GM18502 (cell line): ENCODE measurements around the gene MGARP.
A peak's percentile ranks its signal among the peaks of the same experiment; 100 is the strongest.
"Not testable (repeated sequence)": the region's sequence is repeated elsewhere in the genome, so short reads cannot be mapped to it uniquely, and the experiment has no call there.

ENCODE experiments used
- ATAC-seq: cut with Tn5 transposase; IDR thresholded peaks from one replicate; pipeline ENCODE4 v1.9.1; 2021; ENCODE audit warnings: mild to moderate bottlenecking; ENCODE audit not compliant: unreplicated experiment, poor library complexity

Gene MGARP

GRCh38 chr4:139297001-139297410 is 17.0 kb upstream of the MGARP start:
- peak; percentile 13 for ATAC-seq

- ATAC-seq = no peak
Measured at GRCh38 chr4:139295942-139296299, 15.9 kb upstream of the MGARP start.

GRCh38 chr4:139295206-139295941 is 15.3 kb upstream of the MGARP start:
- peak; percentile 91 for ATAC-seq

DNA sequence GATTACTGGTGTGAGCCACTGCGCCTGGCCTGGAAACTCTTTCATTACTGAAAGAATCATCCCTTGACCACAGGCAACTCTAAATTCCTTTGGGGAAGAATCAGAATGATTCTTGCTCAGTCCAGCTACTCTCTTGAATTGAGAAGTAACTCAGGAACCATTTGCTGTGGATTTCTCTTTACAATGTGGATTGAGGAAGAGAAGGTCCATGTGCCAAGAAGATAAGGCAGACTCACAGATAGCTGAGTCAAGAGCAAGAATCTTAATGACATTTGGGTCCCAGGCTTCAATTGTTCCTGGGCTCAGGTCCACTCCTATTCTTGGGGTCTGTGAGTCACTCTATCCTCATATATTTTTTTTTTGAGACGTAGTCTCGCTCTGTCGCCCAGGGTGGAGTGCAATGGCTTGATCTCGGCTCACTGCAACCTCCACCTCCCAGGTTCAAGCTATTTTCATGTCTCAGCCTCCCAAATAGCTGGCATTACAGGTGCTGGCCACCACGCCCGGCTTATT is 6.2 kb upstream of the MGARP start:
- ATAC-seq = no peak

GRCh38 chr4:139282721-139283075 is 2.7 kb upstream of the MGARP start:
- no peak for ATAC-seq

DNA sequence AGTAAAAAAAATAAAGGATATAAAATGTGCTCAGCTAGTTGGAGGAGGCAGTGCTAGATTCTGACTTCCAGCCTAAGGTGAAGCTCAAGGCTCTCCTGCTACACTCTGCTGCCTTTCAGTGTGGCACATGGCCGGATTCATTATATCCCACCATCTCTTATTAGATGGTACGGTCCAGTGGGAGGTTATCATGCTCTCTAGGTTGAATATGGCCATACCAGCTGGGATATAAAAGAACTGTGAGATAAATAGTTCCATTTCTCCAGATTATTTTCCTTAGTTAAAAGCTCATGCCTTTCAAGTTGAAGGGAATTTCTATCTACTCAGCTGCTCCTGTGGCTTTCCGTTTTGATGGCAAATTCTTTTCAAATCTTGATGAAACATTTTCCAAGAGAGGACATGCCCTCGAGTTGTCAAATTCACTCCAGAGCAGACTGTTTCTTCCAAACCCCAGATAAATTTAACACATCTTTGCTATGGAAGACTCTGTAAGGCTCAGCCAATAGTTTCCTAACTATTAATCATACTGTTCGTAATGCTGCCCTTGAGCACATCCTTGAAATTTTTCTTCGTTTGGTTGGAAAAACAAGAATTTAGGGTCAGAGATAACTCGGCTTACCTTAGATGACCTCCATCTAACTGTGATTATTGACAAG is 2.2 kb upstream of the MGARP start:
- ATAC-seq = no peak

GRCh38 chr4:139278912-139279759 is 889 bp downstream of the MGARP start:
- ATAC-seq = no peak

DNA sequence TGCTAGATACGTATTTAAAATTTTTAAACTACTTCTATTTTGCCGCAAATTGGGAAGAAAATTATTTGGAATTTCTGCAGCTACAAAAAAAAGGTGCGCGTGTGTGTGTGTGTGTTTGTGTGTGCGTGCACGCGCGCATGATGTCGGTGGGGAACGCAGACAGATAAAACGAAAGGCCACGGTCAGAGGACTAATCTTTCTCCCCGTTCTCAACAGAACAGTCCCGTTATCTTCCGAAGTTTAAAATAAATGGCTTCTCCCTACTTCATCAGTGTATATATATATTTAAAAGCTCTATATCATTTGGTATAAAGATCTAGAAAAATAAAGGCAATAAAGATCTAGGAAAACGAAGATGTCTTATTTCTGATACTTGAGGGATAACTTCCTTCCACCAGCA is 1.5 kb downstream of the MGARP start:
- no peak for ATAC-seq

GRCh38 chr4:139275281-139275735 is 4.7 kb downstream of the MGARP start:
- no peak for ATAC-seq

- ATAC-seq = no peak
Measured at GRCh38 chr4:139274790-139275189, 5.2 kb downstream of the MGARP start.

DNA sequence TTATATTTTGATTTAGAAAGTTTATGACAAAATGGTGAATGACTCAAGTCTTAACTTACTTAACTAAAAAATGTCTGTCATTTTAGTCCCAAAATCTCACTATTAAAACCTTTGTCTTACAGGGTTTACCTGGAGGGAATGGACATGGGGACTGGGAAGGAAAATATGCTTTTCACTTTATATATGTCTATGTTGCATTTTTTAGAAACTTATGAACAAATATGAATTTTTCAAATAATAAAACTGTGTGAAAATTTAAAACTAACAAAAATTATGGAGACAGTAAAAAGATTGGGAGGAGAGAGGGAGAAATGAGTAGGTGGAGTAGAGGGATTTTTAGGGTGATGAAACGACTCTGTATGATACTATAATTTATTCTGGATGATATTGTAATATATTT is 6.2 kb downstream of the MGARP start:
- ATAC-seq = no peak

DNA sequence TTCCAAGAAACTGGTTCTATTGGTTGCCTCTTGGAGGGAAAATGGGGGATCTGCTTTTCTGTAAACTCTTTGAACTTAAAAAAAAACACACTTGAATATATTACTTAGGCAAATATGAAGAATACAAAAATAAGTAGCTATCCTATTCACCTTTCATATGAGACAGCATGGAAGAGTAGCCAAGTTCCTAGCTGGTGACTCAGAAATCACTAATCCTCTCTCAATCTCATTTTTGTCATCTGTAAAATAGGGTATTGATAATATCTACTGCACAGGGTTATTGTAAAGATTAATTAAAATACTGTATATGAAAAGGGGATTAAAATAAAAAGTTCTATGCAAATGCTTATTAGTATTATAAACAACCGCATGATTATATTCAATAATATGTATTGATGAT is 12.7 kb downstream of the MGARP start:
- no peak for ATAC-seq

GRCh38 chr4:139266583-139267257 is 13.3 kb downstream of the MGARP start:
- ATAC-seq = peak; percentile 97

GRCh38 chr4:139266208-139266582 is 13.8 kb downstream of the MGARP start:
- ATAC-seq = no peak

- ATAC-seq = no peak
Measured at GRCh38 chr4:139265654-139266053, 14.4 kb downstream of the MGARP start.

GRCh38 chr4:139256349-139256748 is 23.7 kb downstream of the MGARP start:
- ATAC-seq = no peak

GRCh38 chr4:139255581-139255980 is 24.4 kb downstream of the MGARP start:
- not testable (repeated sequence) for ATAC-seq

- ATAC-seq = no peak
Measured at GRCh38 chr4:139253713-139254112, 26.3 kb downstream of the MGARP start.

DNA sequence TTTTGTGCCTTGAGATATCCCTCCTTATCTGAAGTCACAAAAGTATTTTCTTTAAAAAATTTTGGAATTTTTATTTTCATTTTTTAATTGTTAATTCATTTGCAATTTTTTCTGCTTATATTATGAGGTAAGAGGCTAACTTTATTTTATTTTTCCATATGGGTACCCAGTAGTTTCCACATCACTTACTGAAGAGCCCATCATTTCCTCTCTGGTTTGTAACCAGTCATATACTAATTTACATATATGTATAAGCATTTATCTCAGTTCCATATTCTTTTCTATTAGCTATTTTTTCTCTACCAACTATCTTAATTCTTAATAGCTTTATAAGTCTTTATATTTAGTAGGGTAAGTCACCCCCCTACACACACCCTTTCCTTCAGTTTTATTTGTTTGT is 27.0 kb downstream of the MGARP start:
- no peak for ATAC-seq

DNA sequence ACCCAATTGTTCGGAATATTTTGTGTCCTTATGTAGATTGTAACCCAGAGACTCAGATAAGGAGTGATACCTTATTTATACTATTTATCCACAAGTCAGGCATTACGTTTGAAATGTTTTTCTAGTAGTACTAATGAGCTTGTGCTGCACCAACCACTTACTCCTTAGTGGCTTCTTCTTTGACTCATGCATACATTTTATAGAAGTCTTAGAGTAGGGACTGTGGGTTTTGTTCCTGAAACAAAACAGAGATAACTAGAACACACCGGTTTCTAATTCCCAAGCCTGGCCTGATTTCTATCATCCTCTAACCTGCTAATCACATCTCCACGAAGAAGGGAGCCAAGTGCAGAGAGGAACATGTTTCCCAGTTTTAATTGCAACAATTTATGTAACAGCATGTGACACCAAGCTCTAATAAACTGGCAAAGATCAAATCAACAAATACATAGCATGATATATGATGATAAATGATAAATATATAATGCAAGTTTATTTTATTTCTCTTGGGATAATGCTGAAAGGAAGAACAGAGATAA is 32.3 kb downstream of the MGARP start:
- no peak for ATAC-seq
